Thyroid gland (tissue), 4 donors: ENCODE data around the gene SMIM7.

ENCODE experiments used
- POLR2A ChIP-seq, 2 donors: fragments of 450-650 bp; IDR thresholded peaks; one replicate each; pipeline ENCODE4 v1.6.1; 2017; ENCODE audit warnings: antibody characterized with exemption in 2 of 2, mild to moderate bottlenecking in 2 of 2, moderate library complexity in 1 of 2
- TF ChIP-seq, protein P1 (sequence below), 6 experiments: fragments of 200-600 bp in 3 of 6; fragments of 450-650 bp in 3 of 6; sonication (generic) in 3 of 6; IDR thresholded peaks; one replicate each; pipeline ENCODE4 v1.5.1; 2016 to 2019; ENCODE audit warnings: antibody characterized with exemption in 6 of 6, mild to moderate bottlenecking in 2 of 6, inconsistent platforms in 1 of 6, moderate library complexity in 1 of 6

DNA sequence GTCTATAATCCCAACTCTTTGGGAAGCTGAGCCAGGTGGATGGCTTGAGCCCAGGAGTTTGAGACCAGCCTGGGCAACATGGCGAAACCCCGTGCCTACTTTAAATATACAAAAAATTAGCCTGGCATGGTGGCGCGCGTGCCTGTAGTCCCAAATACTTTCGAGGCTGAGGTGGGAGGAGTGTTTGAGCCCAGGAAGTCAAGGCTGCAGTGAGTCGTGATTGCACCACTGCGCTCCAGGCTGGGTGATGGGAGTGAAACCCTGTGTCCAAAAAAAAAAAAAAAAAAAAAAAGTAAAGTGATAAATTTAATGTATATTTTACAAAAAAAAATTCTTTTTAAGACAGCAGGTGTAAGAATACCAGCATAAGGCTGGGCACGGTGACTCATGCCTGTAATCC lies 18.6 kb upstream of the SMIM7 start:
- TF ChIP-seq, protein P1, sequence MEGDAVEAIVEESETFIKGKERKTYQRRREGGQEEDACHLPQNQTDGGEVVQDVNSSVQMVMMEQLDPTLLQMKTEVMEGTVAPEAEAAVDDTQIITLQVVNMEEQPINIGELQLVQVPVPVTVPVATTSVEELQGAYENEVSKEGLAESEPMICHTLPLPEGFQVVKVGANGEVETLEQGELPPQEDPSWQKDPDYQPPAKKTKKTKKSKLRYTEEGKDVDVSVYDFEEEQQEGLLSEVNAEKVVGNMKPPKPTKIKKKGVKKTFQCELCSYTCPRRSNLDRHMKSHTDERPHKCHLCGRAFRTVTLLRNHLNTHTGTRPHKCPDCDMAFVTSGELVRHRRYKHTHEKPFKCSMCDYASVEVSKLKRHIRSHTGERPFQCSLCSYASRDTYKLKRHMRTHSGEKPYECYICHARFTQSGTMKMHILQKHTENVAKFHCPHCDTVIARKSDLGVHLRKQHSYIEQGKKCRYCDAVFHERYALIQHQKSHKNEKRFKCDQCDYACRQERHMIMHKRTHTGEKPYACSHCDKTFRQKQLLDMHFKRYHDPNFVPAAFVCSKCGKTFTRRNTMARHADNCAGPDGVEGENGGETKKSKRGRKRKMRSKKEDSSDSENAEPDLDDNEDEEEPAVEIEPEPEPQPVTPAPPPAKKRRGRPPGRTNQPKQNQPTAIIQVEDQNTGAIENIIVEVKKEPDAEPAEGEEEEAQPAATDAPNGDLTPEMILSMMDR (IDR thresholded peaks at IDR 0.05) = no peak
- no peak for TF ChIP-seq POLR2A (IDR thresholded peaks at IDR 0.05)
